ENCODE results near the gene AXIN1. TPM values are rescaled to one million over a fixed set of nuclear protein-coding genes. Genes with fewer than 3 reads are reported as not detected.

The AXIN1 gene
- total and polyA plus RNA-seq, 9 of the 15 experiments (the other 6 are each of a cell fraction or from before 2014, with no cell fraction given), result 0.42 to 58.0 (median 25.9) TPM

- TF ChIP-seq BRF2 (IDR thresholded peaks at IDR 0.05; ENCODE audit: borderline replicate concordance, insufficient read depth, insufficient read length) (no peak), MAFF (IDR thresholded peaks at IDR 0.05; ENCODE audit: low read length) (no peak), HES1 (IDR thresholded peaks at IDR 0.05; ENCODE audit: low read depth) (no peak), ZNF696 (CRISPR knock-in tag; conservative IDR thresholded peaks at IDR 0.05) (no peak), REST (IDR thresholded peaks at IDR 0.05; ENCODE audit: borderline replicate concordance) (no peak), REST (CRISPR knock-in tag; IDR thresholded peaks at IDR 0.05; ENCODE audit: low read depth) (no peak), VEZF1 (CRISPR knock-in tag; IDR thresholded peaks at IDR 0.05) (no peak; the same call in 1 of the 2 replicates), ARID3A (IDR thresholded peaks at IDR 0.05; ENCODE audit: borderline replicate concordance, low read depth, low read length) (no peak), ELF1 (tag; IDR thresholded peaks at IDR 0.05) (no peak), CHD4 (IDR thresholded peaks at IDR 0.05; ENCODE audit: insufficient read depth, insufficient replicate concordance, low read depth, low read length, poor library complexity, severe bottlenecking) (no peak), CXXC5 (CRISPR knock-in tag; IDR thresholded peaks at IDR 0.05) (no peak; the same call in none of the 2 replicates), THAP7 (CRISPR knock-in tag; IDR thresholded peaks at IDR 0.05) (no peak), SIRT6 (IDR thresholded peaks at IDR 0.05; ENCODE audit: low read depth, low read length) (no peak)
Observed at GRCh38 chr16:396605-397004, 44.1 kb upstream of the AXIN1 start (continued).

Measured in K562 (cell line).